A673 (cell line): ENCODE measurements around the gene SLC25A31. TPM values are rescaled to one million over a fixed set of nuclear protein-coding genes. Genes with fewer than 3 reads are reported as not detected.

Experiments used
- BruUV-seq: library from RNA; stranded (reverse); fragments of 400-500 nt; replicated peaks from 2 replicates; lab custom pipeline; 2021; lab: Mats Ljungman, UMichigan
- CTCF ChIA-PET: fragments of 300-600 bp; sonication (Branson Sonifier 250); formaldehyde crosslinking; loops from one replicate; lab custom pipeline; 2022; ENCODE audit warnings: antibody characterized with exemption; lab: Charles Lee
- POLR2A ChIA-PET: fragments of 300-600 bp; sonication (Branson Sonifier 250); formaldehyde crosslinking; loops from one replicate; lab custom pipeline; 2022; ENCODE audit warnings: antibody characterized with exemption; ENCODE audit not compliant: low non-redundant PET; lab: Charles Lee
- DNase-seq: peaks from one replicate; pipeline ENCODE4 v3.0.0-alpha.2; 2015; ENCODE audit warnings: low spot score
- H3K27ac ChIP-seq: fragments of 200-600 bp; sonication (generic); 2 replicates; pipeline ENCODE4 v1.5.1; 2016; ENCODE audit warnings: mixed run types, low read depth, mild to moderate bottlenecking, mixed read lengths, antibody characterized with exemption, low read length; ENCODE audit not compliant: poor library complexity, severe bottlenecking
- H3K27me3 ChIP-seq: fragments of 200-600 bp; sonication (generic); replicated peaks from 2 replicates; pipeline ENCODE4 v1.6.1; 2017; ENCODE audit warnings: mixed run types, low read depth, mild to moderate bottlenecking, mixed read lengths, antibody characterized with exemption, low read length; ENCODE audit not compliant: insufficient read depth, poor library complexity
- H3K36me3 ChIP-seq: fragments of 200-600 bp; sonication (generic); 2 replicates; pipeline ENCODE4 v1.6.1; 2016; ENCODE audit warnings: mixed run types, mild to moderate bottlenecking, mixed read lengths, antibody characterized with exemption, low read length; ENCODE audit not compliant: insufficient read depth, poor library complexity, severe bottlenecking
- H3K4me1 ChIP-seq: fragments of 200-600 bp; sonication (generic); 2 replicates; pipeline ENCODE4 v1.6.1; 2017; ENCODE audit warnings: mixed run types, mild to moderate bottlenecking, mixed read lengths, antibody characterized with exemption, low read length; ENCODE audit not compliant: insufficient read depth, poor library complexity, severe bottlenecking
- H3K4me3 ChIP-seq: fragments of 200-600 bp; sonication (generic); 2 replicates; pipeline ENCODE4 v1.5.1; 2016; ENCODE audit warnings: low read depth, mixed run types, mild to moderate bottlenecking, mixed read lengths, low read length; ENCODE audit not compliant: poor library complexity, severe bottlenecking
- H3K9me3 ChIP-seq: fragments of 200-600 bp; sonication (generic); 2 replicates; pipeline ENCODE4 v1.6.1; 2016; ENCODE audit warnings: mixed run types, low read depth, mild to moderate bottlenecking, mixed read lengths, antibody characterized with exemption, low read length; ENCODE audit not compliant: poor library complexity, severe bottlenecking
- EZH2 ChIP-seq: fragments of 200-600 bp; sonication (generic); IDR thresholded peaks from 2 replicates; pipeline ENCODE4 v1.6.1; 2017; ENCODE audit warnings: borderline replicate concordance, low read depth, mild to moderate bottlenecking, mixed read lengths, antibody characterized with exemption, low read length; ENCODE audit not compliant: poor library complexity, severe bottlenecking
- intact Hi-C: fragments of 100-400 bp; cut with micrococcal nuclease; formaldehyde crosslinking; loops from one replicate; pipeline ENCODE4 v1.10.0; 2022; ENCODE audit not compliant: unreplicated experiment
- total RNA-seq: library from RNA; stranded (reverse); gene quantifications from 2 replicates; pipeline ENCODE4 v1.2.3, GENCODE V29; 2021
- TF ChIP-seq, protein P1 (sequence below): fragments of 300-800, 200-600 bp; sonication (generic); conservative IDR thresholded peaks from 2 replicates; pipeline ENCODE4 v1.5.1; 2017; ENCODE audit warnings: low read depth, mild to moderate bottlenecking, antibody characterized with exemption, low read length, moderate library complexity, mixed read lengths

Gene SLC25A31
- total RNA-seq, 1 experiment from 2014 or later = not detected

DNA sequence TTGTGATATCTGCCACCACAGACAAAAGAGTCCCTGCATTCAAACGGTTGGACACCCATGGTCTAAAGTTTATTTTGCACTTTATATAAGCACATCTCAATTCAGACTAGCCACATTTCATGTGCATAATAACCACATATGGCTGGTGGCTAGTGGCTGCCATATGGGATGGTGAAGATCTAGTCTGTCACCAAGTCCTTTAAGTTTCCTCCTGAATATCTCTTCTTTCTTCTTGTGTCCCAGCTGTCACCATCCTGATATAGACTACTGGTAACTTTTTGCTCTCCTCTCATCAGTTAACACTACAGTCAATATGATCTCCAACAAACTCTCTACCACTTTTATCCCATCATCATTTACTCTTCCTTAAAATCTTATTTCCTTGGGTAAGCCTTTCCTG is 61.2 kb downstream of the SLC25A31 start:
- H3K9me3 ChIP-seq = no peaks in the 10 kb centered on the region
- peaks cover 6% of the 10 kb centered on the region for H3K27me3 ChIP-seq
- no peaks in the 10 kb centered on the region for H3K4me1 ChIP-seq
- no peak overlapping the region for H3K27ac ChIP-seq
- intact Hi-C loops = no loop called here
- ChIA-PET CTCF (no interaction called here), POLR2A (no interaction called here)
- no peak overlapping the region for H3K4me3 ChIP-seq
- H3K36me3 ChIP-seq = no peaks in the 10 kb centered on the region
- DNase-seq = no peak
- TF ChIP-seq, protein P1, sequence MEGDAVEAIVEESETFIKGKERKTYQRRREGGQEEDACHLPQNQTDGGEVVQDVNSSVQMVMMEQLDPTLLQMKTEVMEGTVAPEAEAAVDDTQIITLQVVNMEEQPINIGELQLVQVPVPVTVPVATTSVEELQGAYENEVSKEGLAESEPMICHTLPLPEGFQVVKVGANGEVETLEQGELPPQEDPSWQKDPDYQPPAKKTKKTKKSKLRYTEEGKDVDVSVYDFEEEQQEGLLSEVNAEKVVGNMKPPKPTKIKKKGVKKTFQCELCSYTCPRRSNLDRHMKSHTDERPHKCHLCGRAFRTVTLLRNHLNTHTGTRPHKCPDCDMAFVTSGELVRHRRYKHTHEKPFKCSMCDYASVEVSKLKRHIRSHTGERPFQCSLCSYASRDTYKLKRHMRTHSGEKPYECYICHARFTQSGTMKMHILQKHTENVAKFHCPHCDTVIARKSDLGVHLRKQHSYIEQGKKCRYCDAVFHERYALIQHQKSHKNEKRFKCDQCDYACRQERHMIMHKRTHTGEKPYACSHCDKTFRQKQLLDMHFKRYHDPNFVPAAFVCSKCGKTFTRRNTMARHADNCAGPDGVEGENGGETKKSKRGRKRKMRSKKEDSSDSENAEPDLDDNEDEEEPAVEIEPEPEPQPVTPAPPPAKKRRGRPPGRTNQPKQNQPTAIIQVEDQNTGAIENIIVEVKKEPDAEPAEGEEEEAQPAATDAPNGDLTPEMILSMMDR = no peak
- TF ChIP-seq EZH2 = no peak
- no TSS peak for BruUV-seq

GRCh38 chr4:127793528-127793927 is 63.3 kb downstream of the SLC25A31 start:
- TF ChIP-seq, protein P1 = no peak
- TF ChIP-seq EZH2 = no peak
- H3K36me3 ChIP-seq = no peaks in the 10 kb centered on the region
- DNase-seq = no peak
- no peaks in the 10 kb centered on the region for H3K9me3 ChIP-seq
- CTCF ChIA-PET = no interaction called here
- POLR2A ChIA-PET = no interaction called here
- H3K27ac ChIP-seq = no peak overlapping the region
- intact Hi-C loops = no loop called here
- H3K4me3 ChIP-seq = no peak overlapping the region
- no peaks in the 10 kb centered on the region for H3K4me1 ChIP-seq
- peaks cover 6% of the 10 kb centered on the region for H3K27me3 ChIP-seq
- BruUV-seq = no TSS peak

GRCh38 chr4:127799711-127800110 is 69.5 kb downstream of the SLC25A31 start:
- H3K27me3 ChIP-seq = peaks cover under 1% of the 10 kb centered on the region
- intact Hi-C loops = no loop called here
- H3K36me3 ChIP-seq = no peaks in the 10 kb centered on the region
- H3K4me3 ChIP-seq = no peak overlapping the region
- H3K4me1 ChIP-seq = no peaks in the 10 kb centered on the region
- no peaks in the 10 kb centered on the region for H3K9me3 ChIP-seq
- H3K27ac ChIP-seq = no peak overlapping the region
- no peak for DNase-seq
- no peak for TF ChIP-seq EZH2
- TF ChIP-seq, protein P1 = no peak
- BruUV-seq = no TSS peak
- ChIA-PET CTCF (no interaction called here), POLR2A (no interaction called here)
